ENCODE measurements around the gene RARB. TPM values are rescaled to one million over a fixed set of nuclear protein-coding genes. Genes with fewer than 3 reads are reported as not detected.

Gene RARB
- total RNA-seq, 1 experiment from 2014 or later = 31.3 TPM

- Mint-ChIP-seq H3K36me3 (ENCODE audit: insufficient read depth, unreplicated experiment) (no peaks in the 10 kb centered on the region), H3K4me3 (ENCODE audit: low read depth, unreplicated experiment) (no peak overlapping the region), H3K9me3 (ENCODE audit: low read depth, unreplicated experiment) (peaks cover 4% of the 10 kb centered on the region), H3K27me3 (ENCODE audit: unreplicated experiment) (no peaks in the 10 kb centered on the region), H3K4me1 (ENCODE audit: low read depth, unreplicated experiment) (peaks cover 26% of the 10 kb centered on the region), H3K27ac (ENCODE audit: unreplicated experiment) (no peak overlapping the region)
- CTCF ChIA-PET = interaction anchor here (1.2 kb wide), 1 partner anchor 481 kb away, joined by 4 read pairs; no protein-coding TSS in a partner anchor
- no peak for DNase-seq
- intact Hi-C loops (cut with micrococcal nuclease; ENCODE audit: unreplicated experiment) = no loop called here
- no TSS peak for BruUV-seq (replicated peaks)
- TF ChIP-seq CTCF (IDR thresholded peaks at IDR 0.05; ENCODE audit: unreplicated experiment) = no peak
Observed at GRCh38 chr3:25587526-25587925, 159.5 kb downstream of the RARB start.

GRCh38 chr3:25587975-25588374 is 159.9 kb downstream of the RARB start:
- Mint-ChIP-seq H3K4me3 (ENCODE audit: low read depth, unreplicated experiment) (no peak overlapping the region), H3K27ac (ENCODE audit: unreplicated experiment) (no peak overlapping the region), H3K36me3 (ENCODE audit: insufficient read depth, unreplicated experiment) (no peaks in the 10 kb centered on the region), H3K27me3 (ENCODE audit: unreplicated experiment) (no peaks in the 10 kb centered on the region), H3K4me1 (ENCODE audit: low read depth, unreplicated experiment) (peaks cover 30% of the 10 kb centered on the region), H3K9me3 (ENCODE audit: low read depth, unreplicated experiment) (peaks cover 4% of the 10 kb centered on the region)
- no TSS peak for BruUV-seq (replicated peaks)
- CTCF ChIA-PET = interaction anchor here (1.2 kb wide), 1 partner anchor 482 kb away, joined by 4 read pairs; no protein-coding TSS in a partner anchor
- DNase-seq = no peak
- intact Hi-C loops (cut with micrococcal nuclease; ENCODE audit: unreplicated experiment) = no loop called here
- TF ChIP-seq CTCF (IDR thresholded peaks at IDR 0.05; ENCODE audit: unreplicated experiment) = no peak

- Mint-ChIP-seq H3K4me1 (ENCODE audit: low read depth, unreplicated experiment) (peaks cover 35% of the 10 kb centered on the region), H3K36me3 (ENCODE audit: insufficient read depth, unreplicated experiment) (peaks cover 5% of the 10 kb centered on the region), H3K27me3 (ENCODE audit: unreplicated experiment) (no peaks in the 10 kb centered on the region), H3K27ac (ENCODE audit: unreplicated experiment) (no peak overlapping the region), H3K4me3 (ENCODE audit: low read depth, unreplicated experiment) (no peak overlapping the region), H3K9me3 (ENCODE audit: low read depth, unreplicated experiment) (peaks cover 4% of the 10 kb centered on the region)
- TF ChIP-seq CTCF (IDR thresholded peaks at IDR 0.05; ENCODE audit: unreplicated experiment) = no peak
- no peak for DNase-seq
- CTCF ChIA-PET = no interaction called here
- no TSS peak for BruUV-seq (replicated peaks)
- intact Hi-C loops (cut with micrococcal nuclease; ENCODE audit: unreplicated experiment) = no loop called here
Observed at GRCh38 chr3:25588441-25589103, 160.5 kb downstream of the RARB start.

GRCh38 chr3:25589104-25589782 is 161.2 kb downstream of the RARB start:
- Mint-ChIP-seq H3K4me1 (ENCODE audit: low read depth, unreplicated experiment) (peaks cover 33% of the 10 kb centered on the region), H3K4me3 (ENCODE audit: low read depth, unreplicated experiment) (no peak overlapping the region), H3K9me3 (ENCODE audit: low read depth, unreplicated experiment) (peaks cover 4% of the 10 kb centered on the region), H3K27ac (ENCODE audit: unreplicated experiment) (no peak overlapping the region), H3K36me3 (ENCODE audit: insufficient read depth, unreplicated experiment) (peaks cover 11% of the 10 kb centered on the region), H3K27me3 (ENCODE audit: unreplicated experiment) (no peaks in the 10 kb centered on the region)
- BruUV-seq (replicated peaks) = no TSS peak
- intact Hi-C loops (cut with micrococcal nuclease; ENCODE audit: unreplicated experiment) = no loop called here
- TF ChIP-seq CTCF (IDR thresholded peaks at IDR 0.05; ENCODE audit: unreplicated experiment) = no peak
- no peak for DNase-seq
- CTCF ChIA-PET = no interaction called here
